HG02970 (cell line): ENCODE data around the gene CELA2B.
"Not testable (repeated sequence)": the region's sequence is repeated elsewhere in the genome, so short reads cannot be mapped to it uniquely, and the experiment has no call there.

ENCODE experiments used
- ATAC-seq: cut with Tn5 transposase; IDR thresholded peaks from one replicate; pipeline ENCODE4 v1.9.1; 2021; ENCODE audit warnings: mild to moderate bottlenecking, moderate library complexity, moderate number of reproducible peaks; ENCODE audit not compliant: unreplicated experiment, low FRiP score

Gene CELA2B

DNA sequence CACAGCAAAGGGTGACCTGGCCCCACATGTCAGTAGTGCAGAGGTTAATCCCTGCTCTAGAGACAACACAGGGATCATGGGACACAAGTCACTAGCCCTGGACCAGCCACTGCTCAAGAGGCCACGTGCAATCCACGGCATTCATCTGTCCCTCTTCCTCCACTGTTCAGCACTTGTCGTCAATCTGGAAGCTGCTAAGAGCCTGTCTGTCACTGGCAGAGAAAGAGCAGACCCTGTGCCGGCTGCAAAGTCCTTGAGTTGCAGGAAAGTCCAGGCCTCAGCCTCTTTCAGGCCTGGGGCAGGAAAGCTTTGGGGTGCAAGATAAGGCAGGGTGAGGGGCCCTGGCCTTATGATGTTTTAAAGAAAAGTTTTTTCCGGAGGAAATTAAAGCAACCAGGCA lies 16.7 kb downstream of the CELA2B start:
- ATAC-seq: no peak

DNA sequence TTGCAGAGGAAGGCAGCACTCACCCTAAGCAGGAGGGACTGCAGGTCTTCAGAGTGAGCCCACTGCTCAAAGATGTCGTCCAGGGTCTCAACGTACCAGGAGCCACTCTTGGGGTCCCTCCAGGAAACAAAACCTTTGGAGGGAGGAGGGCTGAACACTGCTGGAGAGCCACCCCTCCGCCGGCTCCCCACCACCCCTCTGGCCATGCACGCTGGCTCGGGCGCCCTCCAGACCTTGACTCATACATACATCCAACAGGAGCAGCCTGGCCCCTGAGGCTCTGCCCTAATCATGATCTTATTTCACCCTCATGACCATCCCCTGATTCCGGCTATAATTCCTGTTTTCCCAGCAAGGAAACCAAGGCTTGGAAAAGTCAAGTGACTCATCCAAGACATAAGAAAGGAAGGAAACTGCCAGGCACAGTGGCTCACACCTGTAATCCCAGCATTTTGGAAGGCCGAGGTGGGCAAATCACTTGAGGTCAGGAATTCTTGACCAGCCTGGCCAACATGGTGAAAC lies 18.0 kb downstream of the CELA2B start:
- ATAC-seq: no peak

DNA sequence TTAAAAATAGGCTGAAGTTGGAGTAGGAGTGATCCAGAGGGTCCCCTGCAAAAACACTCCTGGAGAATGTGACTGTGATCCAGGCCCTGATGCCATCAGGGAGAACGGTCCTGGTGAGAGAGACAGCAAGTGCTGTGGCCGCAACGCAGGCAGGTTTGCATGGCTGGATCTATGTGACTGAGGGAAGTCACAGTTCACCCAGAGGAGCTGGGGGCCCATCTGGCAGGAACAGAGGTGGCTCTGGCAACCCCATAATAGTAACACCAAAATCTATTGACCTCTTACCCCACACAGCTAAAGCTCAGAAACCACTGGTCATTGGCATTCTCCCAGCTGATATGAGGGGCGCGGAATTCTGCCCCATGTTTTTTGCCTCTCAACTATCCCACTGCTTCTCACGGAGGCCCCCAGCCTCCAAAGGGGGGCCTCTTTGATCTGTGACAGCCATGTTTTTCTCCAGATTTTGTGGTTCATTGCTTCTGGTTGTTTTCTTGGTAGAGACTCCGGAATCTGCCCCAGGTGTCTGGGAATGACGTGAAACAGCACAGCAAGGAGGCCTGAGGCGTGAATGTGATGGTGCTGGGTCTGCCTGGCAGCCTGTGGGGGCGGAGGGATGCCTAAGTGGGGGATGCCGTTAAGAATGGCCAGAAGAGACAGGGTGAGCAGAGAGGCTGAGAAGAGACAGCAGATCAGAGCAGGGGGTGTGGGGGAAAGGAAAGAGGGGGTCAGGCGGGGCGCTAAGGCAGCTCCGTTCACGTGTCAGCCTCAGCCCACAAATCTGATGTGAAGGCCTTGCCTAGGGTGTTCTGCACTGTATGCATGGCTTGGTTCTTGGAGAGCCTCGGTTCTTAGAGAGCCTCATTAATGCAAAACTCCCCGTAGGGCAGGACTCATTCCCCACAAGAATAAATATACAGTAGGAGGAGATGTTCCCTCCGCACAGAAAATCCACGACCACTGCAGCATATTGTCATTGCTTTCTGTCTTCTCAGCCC lies 24.6 kb downstream of the CELA2B start:
- ATAC-seq: no peak

DNA sequence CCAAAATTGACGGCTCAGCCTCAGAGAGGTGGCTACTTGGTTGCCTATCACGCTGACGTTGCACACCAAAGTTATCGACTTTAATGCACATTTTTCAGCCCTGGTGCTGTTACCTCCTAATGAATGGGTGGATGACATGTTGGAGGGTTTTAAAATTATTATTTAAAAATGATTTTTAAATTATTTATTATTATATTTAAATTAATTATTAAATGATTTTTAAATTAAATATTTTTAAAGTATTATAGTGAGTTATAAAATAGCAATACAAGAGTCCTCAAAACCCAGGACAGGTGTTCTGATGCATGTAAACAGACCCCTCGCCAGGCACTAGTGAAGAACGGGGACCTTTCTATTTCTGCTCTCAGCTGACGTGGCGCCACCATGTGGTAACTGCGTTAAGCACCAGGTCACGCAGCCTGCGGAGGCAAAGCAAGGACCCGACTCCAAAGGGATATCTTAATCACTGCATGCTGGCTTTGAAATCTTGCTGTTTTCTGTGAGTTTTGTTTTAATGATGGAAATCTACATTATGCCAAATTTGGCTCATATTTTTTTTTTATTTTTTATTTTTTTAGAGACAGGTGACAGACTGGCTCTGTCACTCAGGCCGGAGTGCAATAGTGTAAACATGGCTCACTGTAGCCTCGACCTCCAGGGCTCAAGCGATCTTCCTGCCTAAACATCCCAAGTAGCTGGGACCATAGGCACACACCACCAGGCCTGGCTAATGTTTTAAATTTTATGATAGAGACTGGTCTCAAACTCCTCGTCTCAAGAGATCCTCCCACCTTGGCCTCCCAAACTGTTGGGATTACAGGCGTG lies 25.5 kb downstream of the CELA2B start:
- ATAC-seq: no peak

DNA sequence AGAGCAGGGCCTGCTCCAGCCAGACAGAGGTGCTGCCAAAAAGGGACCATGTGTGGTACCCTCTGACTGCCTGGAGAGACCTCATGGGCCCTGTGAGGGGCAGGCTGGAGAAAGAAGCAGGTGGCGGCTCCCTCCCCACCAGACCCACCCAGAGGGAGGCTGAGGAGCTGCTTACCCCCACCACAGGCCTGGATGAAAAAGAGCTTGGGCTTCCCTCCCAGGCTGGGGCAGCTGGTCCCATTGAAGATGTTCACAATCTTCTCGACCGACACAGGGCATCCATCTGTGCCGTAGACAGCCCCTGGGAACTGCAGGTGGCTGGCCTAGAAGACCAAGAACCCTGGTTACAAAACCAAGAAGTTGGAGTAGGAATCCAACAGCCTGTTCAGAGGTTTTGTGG lies 28.5 kb downstream of the CELA2B start:
- ATAC-seq: no peak

DNA sequence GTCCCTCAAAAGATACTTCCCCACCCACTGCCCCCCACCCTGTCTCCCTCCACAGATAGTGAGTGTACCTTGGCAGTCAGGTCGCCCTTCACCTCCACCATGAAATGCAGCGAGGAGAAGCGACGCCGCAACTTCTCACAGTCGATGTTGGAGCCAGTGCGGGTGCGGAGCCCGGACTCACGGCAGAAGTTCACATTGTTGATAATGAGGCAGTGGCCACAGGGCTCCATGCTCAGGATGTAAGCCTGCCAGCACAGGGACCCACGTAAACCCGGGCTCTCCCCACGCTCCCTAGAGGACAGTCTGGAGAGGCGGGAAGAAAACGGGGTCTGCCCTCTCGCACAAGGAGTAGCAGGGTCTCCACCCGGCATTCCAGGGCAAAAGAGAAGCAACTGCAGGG lies 30.9 kb downstream of the CELA2B start:
- no peak for ATAC-seq

DNA sequence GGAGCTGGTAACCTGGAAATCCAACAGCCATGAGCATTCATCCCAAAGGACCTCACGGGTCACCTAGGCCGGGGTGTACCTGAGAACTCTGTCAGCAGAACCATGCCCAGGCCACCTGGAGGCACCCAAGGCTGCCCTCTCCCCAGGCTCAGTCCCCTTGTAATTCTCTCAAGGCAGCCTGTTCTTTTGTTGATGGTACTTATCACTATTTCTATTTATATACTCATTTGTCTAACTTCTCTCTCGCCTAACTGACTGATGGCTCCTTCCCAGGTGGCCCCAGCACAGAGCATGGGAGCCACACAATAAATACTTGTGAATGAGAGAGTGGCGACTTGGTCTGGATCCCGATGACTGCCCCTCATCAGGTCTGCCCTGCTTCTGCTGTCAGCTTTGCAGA lies 31.4 kb downstream of the CELA2B start:
- ATAC-seq: no peak

DNA sequence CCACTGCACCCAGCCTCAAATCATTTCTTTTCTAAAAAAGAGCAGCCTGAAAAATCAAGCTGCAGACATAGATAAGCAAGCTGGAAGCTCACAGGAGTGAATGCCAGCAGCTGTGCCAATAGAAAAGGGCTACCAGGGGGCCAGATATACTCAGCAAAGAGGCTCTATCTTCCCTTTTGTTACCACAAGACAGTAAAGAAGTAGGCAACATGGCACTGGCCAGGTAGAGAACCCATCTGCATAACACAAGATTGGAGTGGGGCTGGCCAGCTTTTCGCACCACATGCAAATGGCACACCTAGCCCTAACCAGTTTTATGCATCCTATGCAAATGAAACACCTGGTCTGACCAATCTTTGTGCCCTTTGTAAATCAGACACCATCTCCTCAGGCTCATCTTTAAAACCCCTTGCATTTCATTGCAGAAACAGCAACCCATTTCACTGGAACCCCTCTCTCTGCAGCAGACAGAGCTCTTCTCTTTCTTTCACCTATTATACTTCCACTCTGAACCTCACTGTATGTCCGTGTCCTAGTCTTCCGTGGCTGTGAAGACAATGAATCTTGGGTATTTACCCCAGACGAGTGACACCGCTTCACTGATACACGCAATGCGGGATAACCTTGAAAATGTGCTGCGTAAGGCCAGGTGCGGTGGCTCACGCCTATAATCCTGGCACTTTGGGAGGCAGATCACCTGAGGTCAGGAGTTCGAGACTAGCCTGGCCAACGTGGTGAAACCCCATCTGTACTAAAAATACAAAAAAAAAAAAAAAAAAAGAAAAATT lies 33.0 kb downstream of the CELA2B start:
- ATAC-seq: no peak

DNA sequence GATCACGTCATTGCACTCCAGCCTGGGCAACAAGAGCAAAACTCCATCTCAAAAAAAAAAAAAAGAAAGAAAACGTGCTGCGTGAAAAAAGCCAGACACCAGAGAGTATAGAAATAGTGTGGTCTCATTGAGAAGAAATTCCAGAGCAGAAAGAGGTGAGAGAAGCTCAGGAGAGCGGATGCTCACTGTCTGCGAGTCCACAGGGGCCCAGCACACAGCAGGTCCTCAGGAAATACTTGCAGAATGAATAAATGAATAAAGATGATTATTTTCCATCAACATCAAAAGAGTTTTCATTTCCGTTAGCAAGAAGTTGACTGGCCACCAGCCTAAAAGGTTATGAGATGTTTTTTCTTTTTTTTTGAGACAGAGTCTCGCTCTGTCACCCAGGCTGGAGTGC lies 33.7 kb downstream of the CELA2B start:
- no peak for ATAC-seq

DNA sequence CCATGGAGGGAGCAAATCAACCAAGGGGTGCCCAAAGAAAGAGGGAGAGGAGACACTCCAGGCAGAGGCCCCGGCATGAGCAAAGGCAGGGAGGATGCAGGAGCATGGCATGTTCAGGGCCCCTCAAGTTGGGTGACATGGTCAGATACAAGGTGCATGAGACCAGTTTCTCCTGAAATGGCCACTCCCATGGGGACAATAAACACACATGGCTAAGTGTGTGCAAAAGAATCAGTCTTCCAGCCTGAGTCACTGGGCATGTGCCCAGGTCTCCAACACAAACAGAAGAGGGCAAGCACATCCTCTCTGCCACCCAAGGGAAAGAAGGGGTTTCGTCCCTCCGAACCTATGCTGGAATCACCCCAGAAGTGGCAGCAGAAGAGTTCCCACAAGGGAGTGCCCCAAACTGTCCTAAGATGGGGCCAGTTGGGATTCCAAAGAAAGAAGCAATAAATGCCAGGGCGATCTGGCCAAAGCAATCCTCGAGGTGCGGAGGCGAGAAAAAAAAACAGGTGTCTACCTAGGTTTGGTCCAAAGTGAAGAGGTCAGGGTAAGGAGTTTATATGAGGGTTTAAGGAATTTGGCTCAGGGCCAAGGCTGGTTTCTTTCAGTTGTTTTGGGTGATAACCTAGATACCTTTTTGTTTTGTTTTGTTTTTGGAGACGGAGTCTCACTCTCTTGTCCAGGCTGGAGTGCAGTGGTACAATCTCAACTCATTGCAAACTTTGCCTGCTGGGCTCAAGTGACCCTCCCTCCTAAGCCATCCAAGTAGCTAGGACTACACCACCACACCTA lies 34.9 kb downstream of the CELA2B start:
- no peak for ATAC-seq

DNA sequence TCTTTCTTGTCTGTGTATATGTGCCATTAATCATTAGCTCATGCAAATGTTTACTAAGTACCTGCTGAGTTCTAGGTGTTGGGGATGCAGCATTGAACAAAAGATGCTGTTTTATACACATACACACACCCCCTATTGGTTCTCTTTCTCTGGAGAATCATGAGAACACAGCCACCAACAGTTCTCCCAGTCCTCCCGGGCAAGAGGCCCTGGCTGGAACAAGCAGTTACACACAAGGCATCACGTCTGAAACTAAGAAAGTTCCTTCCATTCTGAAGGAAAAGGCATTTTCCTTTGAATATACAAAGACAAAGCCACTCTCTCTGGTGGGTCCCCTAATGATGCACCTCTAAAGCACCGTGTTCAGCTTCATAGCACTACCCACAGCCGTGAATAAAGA lies 37.3 kb downstream of the CELA2B start:
- ATAC-seq: no peak

DNA sequence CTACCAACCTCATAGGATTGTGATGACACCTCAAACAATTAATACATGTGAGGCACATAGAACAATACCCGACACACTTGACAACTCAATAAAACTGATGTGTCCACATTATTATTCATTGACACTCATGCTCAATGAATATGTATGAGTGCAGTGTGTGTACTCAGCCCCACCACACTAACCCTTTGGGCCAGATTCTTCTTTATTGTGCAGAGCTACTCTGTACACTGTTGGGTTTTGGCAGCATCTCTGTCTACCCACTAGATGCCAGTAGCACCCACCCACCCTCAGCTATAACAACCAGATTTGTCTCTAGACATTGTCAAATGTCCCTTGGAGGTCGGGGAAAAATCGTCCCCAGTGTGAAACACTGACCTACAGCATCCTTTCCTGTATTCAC lies 38.0 kb downstream of the CELA2B start:
- no peak for ATAC-seq

DNA sequence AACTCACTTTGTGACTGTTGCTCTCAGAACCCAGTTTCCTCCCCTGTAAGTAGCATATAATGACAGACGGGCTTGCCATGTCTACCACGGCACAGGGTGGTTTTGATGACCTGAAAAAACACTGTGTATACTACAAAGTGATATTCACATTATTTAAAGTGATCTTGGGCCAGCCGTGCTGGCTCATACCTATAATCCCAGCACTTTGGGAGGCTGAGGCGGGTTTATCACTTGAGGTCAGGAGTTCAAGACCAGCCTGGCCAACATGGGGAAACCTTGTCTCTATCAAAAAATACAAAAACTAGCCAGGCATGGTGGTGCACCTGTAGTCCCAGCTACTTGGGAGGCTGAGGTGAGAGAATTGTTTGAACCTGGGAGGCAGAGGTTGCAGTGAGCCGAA lies 38.7 kb downstream of the CELA2B start:
- not testable (repeated sequence) for ATAC-seq

DNA sequence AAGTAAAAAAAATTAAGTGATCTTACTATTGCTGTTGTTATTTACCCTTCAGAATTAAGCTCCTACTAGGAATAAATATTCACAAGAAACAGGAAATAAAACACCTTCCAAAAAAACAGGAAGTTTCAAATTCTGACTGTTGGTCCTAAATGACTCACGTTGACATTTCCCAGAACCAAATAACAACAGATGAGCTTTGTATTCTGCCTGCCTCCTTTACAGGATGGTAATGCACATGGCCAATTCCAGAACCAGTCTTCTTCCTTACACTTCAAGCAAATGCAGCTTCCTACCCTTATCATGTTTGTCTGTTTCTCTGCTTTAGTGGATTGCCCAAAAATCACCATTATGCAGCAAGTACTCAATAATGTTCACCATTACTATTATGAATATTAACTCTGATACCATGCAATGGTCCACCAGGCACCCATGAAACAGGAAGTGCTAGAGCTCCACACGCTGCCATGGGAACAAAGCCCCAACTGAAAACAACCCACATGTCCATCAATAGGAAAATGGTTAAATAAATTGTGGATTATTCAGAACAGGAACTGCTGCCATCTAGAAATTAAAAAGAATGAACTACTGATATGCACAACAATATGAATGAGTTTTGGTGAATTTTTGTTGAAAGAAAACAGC lies 39.2 kb downstream of the CELA2B start:
- ATAC-seq: no peak

DNA sequence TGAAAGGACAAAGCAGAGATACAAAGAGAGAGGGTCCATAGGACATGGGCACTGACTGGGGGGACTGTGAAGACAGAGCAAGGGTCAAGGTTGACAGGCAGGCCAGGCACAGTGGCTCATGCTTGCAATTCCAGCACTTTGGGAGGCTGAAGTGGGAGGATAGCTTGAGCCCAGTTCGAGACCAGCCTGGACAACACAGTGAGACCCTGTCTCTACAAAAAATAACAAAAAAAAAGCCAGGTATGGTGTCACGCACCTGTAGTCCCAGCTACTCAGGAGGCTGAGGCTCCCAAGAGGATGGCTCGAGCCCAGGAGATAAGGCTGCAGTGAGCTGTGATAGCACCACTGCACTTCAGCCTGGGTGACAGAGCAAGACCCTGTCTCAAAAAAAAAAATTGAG lies 43.7 kb downstream of the CELA2B start:
- no peak for ATAC-seq

DNA sequence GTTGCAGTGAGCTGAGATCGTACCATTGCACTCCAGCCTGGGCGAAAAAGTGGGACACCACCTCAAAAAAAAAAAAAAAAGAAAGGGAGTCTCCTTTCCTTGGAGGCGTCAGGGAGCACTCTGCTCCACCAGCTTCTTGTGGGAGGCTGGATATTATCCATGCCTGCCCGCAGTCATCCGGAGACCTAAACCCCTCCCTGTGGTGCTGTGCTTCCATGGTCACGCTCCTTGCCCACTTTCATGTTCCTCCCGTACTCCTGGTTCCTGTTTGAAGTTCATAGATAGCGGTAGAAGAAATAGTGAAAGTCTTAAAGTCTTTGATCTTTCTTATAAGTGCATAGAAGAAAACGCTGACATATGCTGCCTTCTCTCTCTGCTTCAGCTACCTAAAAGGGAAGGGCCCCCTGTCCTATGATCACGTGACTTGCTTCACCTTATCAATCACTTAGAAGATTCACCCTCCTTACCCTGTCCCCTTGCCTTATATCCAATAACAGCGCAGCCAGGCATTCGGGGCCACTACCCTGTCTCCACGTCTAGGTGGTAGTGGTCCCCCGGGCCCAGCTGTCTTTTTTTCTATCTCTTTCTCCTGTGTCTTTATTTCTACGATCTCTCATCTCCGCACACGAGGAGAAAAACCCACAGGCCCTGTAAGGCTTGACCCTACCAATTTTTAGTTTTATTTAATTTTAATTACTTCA lies 45.5 kb downstream of the CELA2B start:
- not testable (repeated sequence) for ATAC-seq

DNA sequence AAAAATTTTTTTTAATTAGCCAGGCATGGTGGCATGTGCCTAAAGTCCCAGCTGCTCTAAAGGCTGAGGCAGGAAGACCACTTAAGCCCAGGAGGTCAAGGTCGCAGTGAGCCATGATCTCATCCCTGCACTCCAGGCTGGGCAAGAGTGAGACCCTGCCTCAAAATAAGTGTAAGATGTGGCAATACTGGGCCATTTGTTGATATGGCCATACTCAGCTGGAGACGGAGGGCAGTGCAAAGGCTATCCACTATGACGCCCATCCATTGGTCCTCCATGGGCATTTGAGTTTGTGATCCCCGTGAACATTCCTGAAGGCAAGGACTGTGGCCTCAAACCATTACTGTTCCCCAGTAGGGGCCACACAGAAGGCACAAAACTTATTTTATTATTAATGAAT lies 46.6 kb downstream of the CELA2B start:
- ATAC-seq: no peak
